ENCODE data around the gene DOP1B. TPM values are rescaled to one million over a fixed set of nuclear protein-coding genes. Genes with fewer than 3 reads are reported as not detected.
"Not testable (repeated sequence)": the region's sequence is repeated elsewhere in the genome, so short reads cannot be mapped to it uniquely, and the experiment has no call there.

Gene DOP1B
- polyA plus RNA-seq, 1 donor, result 6.6 TPM

GRCh38 chr21:36170823-36171222, 14.2 kb downstream of the DOP1B start:
- DNase-seq, result no peak

- DNase-seq, result no peak
Measured at GRCh38 chr21:36171336-36171735, 14.7 kb downstream of the DOP1B start.

- DNase-seq, result no peak
Measured at GRCh38 chr21:36171741-36172331, 15.2 kb downstream of the DOP1B start.

- DNase-seq, result no peak
Measured at GRCh38 chr21:36174780-36175179, 18.2 kb downstream of the DOP1B start.

GRCh38 chr21:36175771-36176565, 19.3 kb downstream of the DOP1B start:
- no peak for DNase-seq

- DNase-seq, result no peak
Measured at GRCh38 chr21:36178349-36178748, 21.7 kb downstream of the DOP1B start.

GRCh38 chr21:36179145-36179544, 22.5 kb downstream of the DOP1B start:
- DNase-seq, result no peak

GRCh38 chr21:36180963-36181362, 24.3 kb downstream of the DOP1B start:
- no peak for DNase-seq

GRCh38 chr21:36183144-36183795, 26.6 kb downstream of the DOP1B start:
- DNase-seq, result no peak

GRCh38 chr21:36184545-36184944, 27.9 kb downstream of the DOP1B start:
- DNase-seq, result no peak

GRCh38 chr21:36185523-36185922, 28.9 kb downstream of the DOP1B start:
- DNase-seq, result no peak

- DNase-seq, result no peak
Measured at GRCh38 chr21:36186081-36186480, 29.5 kb downstream of the DOP1B start.

- no peak for DNase-seq
Measured at GRCh38 chr21:36186506-36187399, 30.1 kb downstream of the DOP1B start.

GRCh38 chr21:36188081-36188681, 31.6 kb downstream of the DOP1B start:
- no peak for DNase-seq

- no peak for DNase-seq
Measured at GRCh38 chr21:36188937-36189336, 32.3 kb downstream of the DOP1B start.

- DNase-seq, result no peak
Measured at GRCh38 chr21:36190736-36191135, 34.1 kb downstream of the DOP1B start.

GRCh38 chr21:36193200-36193599, 36.6 kb downstream of the DOP1B start:
- DNase-seq, result no peak

GRCh38 chr21:36194024-36194423, 37.4 kb downstream of the DOP1B start:
- DNase-seq, result no peak

- no peak for DNase-seq
Measured at GRCh38 chr21:36195613-36196012, 39.0 kb downstream of the DOP1B start.

GRCh38 chr21:36199021-36199420, 42.4 kb downstream of the DOP1B start:
- DNase-seq, result no peak

GRCh38 chr21:36199575-36199974, 43.0 kb downstream of the DOP1B start:
- DNase-seq, result not testable (repeated sequence)

- DNase-seq, result no peak
Measured at GRCh38 chr21:36200081-36200561, 43.5 kb downstream of the DOP1B start.
